Endodermal cell (in vitro differentiated cells): Measurements from ENCODE around the gene IL7R. TPM values are rescaled to one million over a fixed set of nuclear protein-coding genes. Genes with fewer than 3 reads are reported as not detected.

Experiments
- DNase-seq: peaks from one replicate; pipeline ENCODE4 v3.0.0-alpha.2; 2017
- H3K27ac ChIP-seq: 2 replicates; pipeline ENCODE4 v1.5.1; 2013; ENCODE audit warnings: mild to moderate bottlenecking, low read depth, low read length, moderate library complexity
- H3K27me3 ChIP-seq: 2 replicates; pipeline ENCODE4 v1.6.1; 2013; ENCODE audit warnings: mild to moderate bottlenecking, low read length, moderate library complexity; ENCODE audit not compliant: insufficient read depth, control insufficient read depth, poor library complexity, severe bottlenecking
- H3K36me3 ChIP-seq: 2 replicates; pipeline ENCODE4 v1.7.0; 2013; ENCODE audit warnings: mild to moderate bottlenecking, low read length, moderate library complexity; ENCODE audit not compliant: control insufficient read depth, insufficient read depth
- H3K4me1 ChIP-seq: one replicate; pipeline ENCODE4 v1.7.0; 2013; ENCODE audit warnings: low read length; ENCODE audit not compliant: control insufficient read depth, insufficient read depth
- H3K4me3 ChIP-seq: 2 replicates; pipeline ENCODE4 v1.5.1; 2013; ENCODE audit warnings: mild to moderate bottlenecking, low read length, moderate library complexity
- H3K9ac ChIP-seq: 2 replicates; pipeline ENCODE4 v1.6.1; 2013; ENCODE audit warnings: mild to moderate bottlenecking, low read length, moderate library complexity; ENCODE audit not compliant: poor library complexity, severe bottlenecking; ENCODE audit errors: extremely low read depth
- H3K9me3 ChIP-seq: 2 replicates; pipeline ENCODE4 v1.6.1; 2013; ENCODE audit warnings: mild to moderate bottlenecking, low read length, moderate library complexity; ENCODE audit not compliant: control insufficient read depth
- H3K27ac Mint-ChIP-seq: 2 replicates; pipeline ENCODE4 v1.8.0; 2020; ENCODE audit warnings: mixed read lengths
- H3K27me3 Mint-ChIP-seq: 2 replicates; pipeline ENCODE4 v1.8.0; 2021; ENCODE audit warnings: mild to moderate bottlenecking, mixed read lengths; ENCODE audit not compliant: insufficient read depth
- H3K36me3 Mint-ChIP-seq: 2 replicates; pipeline ENCODE4 v1.8.0; 2020; ENCODE audit warnings: low read depth, mixed read lengths
- H3K4me1 Mint-ChIP-seq: 2 replicates; pipeline ENCODE4 v1.8.0; 2020; ENCODE audit warnings: mixed read lengths
- H3K4me3 Mint-ChIP-seq: 2 replicates; pipeline ENCODE4 v1.8.0; 2020; ENCODE audit warnings: mild to moderate bottlenecking, moderate library complexity, mixed read lengths
- H3K9me3 Mint-ChIP-seq: 2 replicates; pipeline ENCODE4 v1.8.0; 2020; ENCODE audit warnings: mild to moderate bottlenecking, mixed read lengths
- WGBS, 2 experiments: methylation state at CpG; one replicate each; pipeline versions ENCODE4 v1.1.5 to v1.1.7; 2013; ENCODE audit warnings: missing lambda C conversion rate in 2 of 2, mixed read lengths in 1 of 2; ENCODE audit not compliant: insufficient coverage in 1 of 2, insufficient read length in 1 of 2; 5-methylcytosine and 5-hydroxymethylcytosine counted together
- long read RNA-seq, 4 experiments: library from polyadenylated mRNA in 2 of 4; library from RNA in 1 of 4; library from capped mRNA in 1 of 4; stranded (forward) in 3 of 4; unstranded in 1 of 4; transcript quantifications; one replicate each; pipeline ENCODE4 v2.0.0, GENCODE V29; 2020 to 2021; ENCODE audit warnings: inconsistent platforms in 1 of 4
- polyA plus RNA-seq, 2 experiments: library from polyadenylated mRNA; stranded (reverse); fragments of 50-300 nt; gene quantifications; one replicate each; pipeline ENCODE4 v1.2.3, GENCODE V29; 2013
- total RNA-seq, 2 donors: library from RNA; stranded (reverse); fragmentation: NEBNext Ultra II Directional in 1 of 2; extraction: Animal tissue kit (Norgen Biotek cat#: 25700) in 1 of 2; gene quantifications; 2 replicates in 1 of 2; 3 replicates in 1 of 2; pipeline ENCODE4 v1.2.1, GENCODE V29; 2021
- TF ChIP-seq, protein P1 (sequence below): fragments of 200-600 bp; sonication (generic); conservative IDR thresholded peaks from 2 replicates; pipeline ENCODE4 v1.5.0; 2021; ENCODE audit warnings: antibody characterized with exemption, mild to moderate bottlenecking

Gene IL7R, protein sequence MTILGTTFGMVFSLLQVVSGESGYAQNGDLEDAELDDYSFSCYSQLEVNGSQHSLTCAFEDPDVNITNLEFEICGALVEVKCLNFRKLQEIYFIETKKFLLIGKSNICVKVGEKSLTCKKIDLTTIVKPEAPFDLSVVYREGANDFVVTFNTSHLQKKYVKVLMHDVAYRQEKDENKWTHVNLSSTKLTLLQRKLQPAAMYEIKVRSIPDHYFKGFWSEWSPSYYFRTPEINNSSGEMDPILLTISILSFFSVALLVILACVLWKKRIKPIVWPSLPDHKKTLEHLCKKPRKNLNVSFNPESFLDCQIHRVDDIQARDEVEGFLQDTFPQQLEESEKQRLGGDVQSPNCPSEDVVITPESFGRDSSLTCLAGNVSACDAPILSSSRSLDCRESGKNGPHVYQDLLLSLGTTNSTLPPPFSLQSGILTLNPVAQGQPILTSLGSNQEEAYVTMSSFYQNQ
- under 1 TPM; 0.69 to 0.79 TPM for total RNA-seq
- polyA plus RNA-seq (2013, experiment 1 of 2), result 0.18 TPM
- polyA plus RNA-seq (2013, experiment 2 of 2), result 0.79 TPM
- long read RNA-seq, experiment 1, result 0 reads
- long read RNA-seq, experiment 2, result 0 reads
- long read RNA-seq, experiment 3, full-length matches to known transcripts, result 1 of 1 reads
- long read RNA-seq, experiment 3, partial matches to known transcripts, result 0 of 1 reads
- long read RNA-seq, experiment 3, other reads (novel, unspliced or antisense), result 0 of 1 reads
- long read RNA-seq, experiment 4, result 0 reads

DNA sequence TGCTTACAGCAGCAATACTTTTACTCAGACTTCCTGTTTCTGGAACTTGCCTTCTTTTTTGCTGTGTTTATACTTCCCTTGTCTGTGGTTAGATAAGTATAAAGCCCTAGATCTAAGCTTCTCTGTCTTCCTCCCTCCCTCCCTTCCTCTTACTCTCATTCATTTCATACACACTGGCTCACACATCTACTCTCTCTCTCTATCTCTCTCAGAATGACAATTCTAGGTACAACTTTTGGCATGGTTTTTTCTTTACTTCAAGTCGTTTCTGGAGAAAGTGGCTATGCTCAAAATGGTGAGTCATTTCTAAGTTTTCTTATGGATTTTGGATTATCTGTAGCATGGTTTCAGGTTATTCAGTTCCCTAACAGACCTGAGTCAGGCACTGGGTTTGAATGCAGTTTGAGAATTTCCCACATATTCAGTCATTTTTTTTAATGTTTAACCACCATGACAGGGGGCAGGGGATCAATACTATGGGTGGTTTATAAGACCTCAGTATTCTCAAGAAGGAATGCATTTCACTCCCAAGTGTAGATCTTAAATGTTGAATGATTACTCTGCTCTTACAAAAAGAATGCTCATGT, at the start of gene IL7R:
Gene IL7R (plus strand): TSS at position 127 of the 587 bp plus-strand sequence. CDS start 87 bp downstream, at position 214.
- H3K27ac Mint-ChIP-seq, result peak within 1 kb of the TSS; percentile 72
- Histone ChIP-seq H3K27me3 (no peaks in the 10 kb centered on the region), H3K9me3 (peaks cover 5% of the 10 kb centered on the region), H3K27ac (no peak within 1 kb of the TSS), H3K36me3 (no peaks in the 10 kb centered on the region), H3K4me3 (peak within 1 kb of the TSS; percentile 16), H3K9ac (no peak within 1 kb of the TSS), H3K4me1 (peaks cover 34% of the 10 kb centered on the region)
- H3K36me3 Mint-ChIP-seq, result no peaks in the 10 kb centered on the region
- no peaks in the 10 kb centered on the region for H3K27me3 Mint-ChIP-seq
- H3K4me3 Mint-ChIP-seq, result no peak within 1 kb of the TSS
- no peak for DNase-seq
- TF ChIP-seq, protein P1, sequence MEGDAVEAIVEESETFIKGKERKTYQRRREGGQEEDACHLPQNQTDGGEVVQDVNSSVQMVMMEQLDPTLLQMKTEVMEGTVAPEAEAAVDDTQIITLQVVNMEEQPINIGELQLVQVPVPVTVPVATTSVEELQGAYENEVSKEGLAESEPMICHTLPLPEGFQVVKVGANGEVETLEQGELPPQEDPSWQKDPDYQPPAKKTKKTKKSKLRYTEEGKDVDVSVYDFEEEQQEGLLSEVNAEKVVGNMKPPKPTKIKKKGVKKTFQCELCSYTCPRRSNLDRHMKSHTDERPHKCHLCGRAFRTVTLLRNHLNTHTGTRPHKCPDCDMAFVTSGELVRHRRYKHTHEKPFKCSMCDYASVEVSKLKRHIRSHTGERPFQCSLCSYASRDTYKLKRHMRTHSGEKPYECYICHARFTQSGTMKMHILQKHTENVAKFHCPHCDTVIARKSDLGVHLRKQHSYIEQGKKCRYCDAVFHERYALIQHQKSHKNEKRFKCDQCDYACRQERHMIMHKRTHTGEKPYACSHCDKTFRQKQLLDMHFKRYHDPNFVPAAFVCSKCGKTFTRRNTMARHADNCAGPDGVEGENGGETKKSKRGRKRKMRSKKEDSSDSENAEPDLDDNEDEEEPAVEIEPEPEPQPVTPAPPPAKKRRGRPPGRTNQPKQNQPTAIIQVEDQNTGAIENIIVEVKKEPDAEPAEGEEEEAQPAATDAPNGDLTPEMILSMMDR, result no peak
- peaks cover 46% of the 10 kb centered on the region for H3K4me1 Mint-ChIP-seq
- WGBS, 2 experiments, result 50 to 68% methylated on average over 1 of the region's 1 CpG
- no peaks in the 10 kb centered on the region for H3K9me3 Mint-ChIP-seq

DNA sequence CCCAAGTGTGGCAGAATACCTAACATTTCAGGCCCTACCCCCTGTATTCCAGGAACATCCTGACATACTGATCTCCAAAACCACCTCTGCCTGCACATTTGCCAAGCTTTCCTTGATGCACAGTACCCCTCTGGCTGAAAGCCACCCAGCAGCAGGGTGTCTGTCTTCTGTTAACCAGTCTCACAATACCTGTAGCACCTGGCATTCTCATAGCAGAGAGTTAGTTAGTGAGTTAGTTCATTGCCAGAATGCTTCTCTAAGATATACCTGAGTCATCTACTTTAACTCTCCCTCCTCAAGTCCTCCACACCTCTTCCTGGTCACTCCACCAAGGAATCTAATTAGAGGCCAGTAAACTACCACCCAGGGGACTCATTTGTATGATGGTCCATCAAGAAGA, 46.1 kb upstream of the IL7R start:
- no peaks in the 10 kb centered on the region for H3K9me3 Mint-ChIP-seq
- H3K4me3 Mint-ChIP-seq, result no peak overlapping the region
- H3K4me1 ChIP-seq, result no peaks in the 10 kb centered on the region

DNA sequence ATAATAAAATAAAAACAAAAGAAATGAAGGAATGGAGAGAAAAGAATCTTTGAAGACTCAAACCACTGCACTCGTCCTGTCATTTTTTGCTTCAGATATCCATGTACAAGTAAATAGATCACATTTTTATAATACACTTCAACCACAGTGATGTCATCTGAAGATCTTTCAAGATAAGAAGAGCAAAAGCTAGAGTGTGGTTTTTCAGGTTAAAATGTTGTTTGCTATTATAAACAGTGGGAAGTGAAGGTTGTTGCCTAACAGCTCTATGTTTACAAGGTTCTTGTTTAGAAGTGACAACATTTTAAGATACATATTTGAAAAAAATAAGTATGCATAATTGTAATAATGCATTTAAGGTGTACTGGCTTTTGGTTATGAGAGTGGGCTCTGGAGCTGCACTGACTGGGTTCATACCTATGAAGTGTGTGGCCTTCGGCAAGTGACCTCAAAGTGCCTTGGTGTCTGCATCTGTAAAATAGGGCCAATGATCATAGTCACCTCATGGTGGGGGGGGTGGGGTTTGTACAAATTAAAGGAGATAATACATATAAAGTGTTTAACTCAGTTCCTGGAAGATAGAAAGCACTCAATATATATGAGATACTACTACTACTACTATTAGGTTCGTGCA, 45.5 kb upstream of the IL7R start:
- WGBS, 2 experiments, result 76% methylated on average over 3 of the region's 3 CpGs; no CpG with 5 or more reads in 1 of the 2 experiments
- H3K4me3 ChIP-seq, result no peak overlapping the region
- H3K4me1 ChIP-seq, result no peaks in the 10 kb centered on the region
- no peak for DNase-seq
- no peaks in the 10 kb centered on the region for H3K4me1 Mint-ChIP-seq
- H3K9me3 ChIP-seq, result no peaks in the 10 kb centered on the region
- TF ChIP-seq, protein P1, result no peak
- H3K9me3 Mint-ChIP-seq, result no peaks in the 10 kb centered on the region
- H3K27ac ChIP-seq, result no peak overlapping the region
- no peak overlapping the region for H3K4me3 Mint-ChIP-seq
- no peaks in the 10 kb centered on the region for H3K36me3 Mint-ChIP-seq
- peaks cover 4% of the 10 kb centered on the region for H3K27me3 Mint-ChIP-seq
- H3K27ac Mint-ChIP-seq, result no peak overlapping the region
- H3K9ac ChIP-seq, result no peak overlapping the region
- no peaks in the 10 kb centered on the region for H3K36me3 ChIP-seq
- H3K27me3 ChIP-seq, result no peaks in the 10 kb centered on the region

More for the DNA sequence above, 46.1 kb upstream of the IL7R start:
- DNase-seq, result no peak
- TF ChIP-seq, protein P1, result no peak
- H3K4me1 Mint-ChIP-seq, result no peaks in the 10 kb centered on the region
- no peak overlapping the region for H3K9ac ChIP-seq
- no peak overlapping the region for H3K4me3 ChIP-seq
- no peak overlapping the region for H3K27ac ChIP-seq
- no peaks in the 10 kb centered on the region for H3K27me3 ChIP-seq
- H3K9me3 ChIP-seq, result no peaks in the 10 kb centered on the region
- no peak overlapping the region for H3K27ac Mint-ChIP-seq
- H3K36me3 Mint-ChIP-seq, result no peaks in the 10 kb centered on the region
- H3K36me3 ChIP-seq, result no peaks in the 10 kb centered on the region
- H3K27me3 Mint-ChIP-seq, result peaks cover 4% of the 10 kb centered on the region
